Measurements from ENCODE around the gene LIMS2.

LIMS2 gene

GRCh38 chr2:127675331-127676261, at the start of gene LIMS2:
Gene LIMS2, minus strand, starts transcription at chr2:127675530. Its CDS starts 506 bp downstream, at chr2:127675024.
- peaks cover 10% of the 10 kb centered on the region for H3K4me1 Mint-ChIP-seq (ENCODE audit: low read depth)
- DNase-seq = no peak
- H3K27ac Mint-ChIP-seq = no peak within 1 kb of the TSS
- peak within 1 kb of the TSS; percentile 61 for H3K4me3 Mint-ChIP-seq
- peaks cover 69% of the 10 kb centered on the region for H3K27me3 Mint-ChIP-seq
- no peaks in the 10 kb centered on the region for H3K36me3 Mint-ChIP-seq (ENCODE audit: low read depth)
- no peaks in the 10 kb centered on the region for H3K9me3 Mint-ChIP-seq

- Mint-ChIP-seq H3K4me1 (ENCODE audit: low read depth) (peaks cover 11% of the 10 kb centered on the region), H3K27me3 (no peaks in the 10 kb centered on the region), H3K4me3 (no peak overlapping the region), H3K9me3 (no peaks in the 10 kb centered on the region), H3K36me3 (ENCODE audit: low read depth) (peaks cover 89% of the 10 kb centered on the region), H3K27ac (no peak overlapping the region)
- DNase-seq = no peak
Measured at GRCh38 chr2:127722807-127723206, 47.5 kb upstream of the LIMS2 start.

GRCh38 chr2:127721978-127722355, 46.6 kb upstream of the LIMS2 start:
- no peak for DNase-seq
- Mint-ChIP-seq H3K4me3 (no peak overlapping the region), H3K9me3 (no peaks in the 10 kb centered on the region), H3K27me3 (no peaks in the 10 kb centered on the region), H3K4me1 (ENCODE audit: low read depth) (peaks cover 11% of the 10 kb centered on the region), H3K27ac (peak overlapping the region; percentile 78), H3K36me3 (ENCODE audit: low read depth) (peaks cover 88% of the 10 kb centered on the region)

- Mint-ChIP-seq H3K4me1 (ENCODE audit: low read depth) (peaks cover 11% of the 10 kb centered on the region), H3K27ac (peak overlapping the region; percentile 78), H3K9me3 (no peaks in the 10 kb centered on the region), H3K27me3 (no peaks in the 10 kb centered on the region), H3K4me3 (no peak overlapping the region), H3K36me3 (ENCODE audit: low read depth) (peaks cover 88% of the 10 kb centered on the region)
- no peak for DNase-seq
Measured at GRCh38 chr2:127721311-127721977, 46.1 kb upstream of the LIMS2 start.

GRCh38 chr2:127719301-127720218, 44.2 kb upstream of the LIMS2 start:
- Mint-ChIP-seq H3K4me1 (ENCODE audit: low read depth) (peaks cover 11% of the 10 kb centered on the region), H3K36me3 (ENCODE audit: low read depth) (peaks cover 89% of the 10 kb centered on the region), H3K4me3 (no peak overlapping the region), H3K9me3 (no peaks in the 10 kb centered on the region), H3K27me3 (no peaks in the 10 kb centered on the region), H3K27ac (peak overlapping the region; percentile 67)
- no peak for DNase-seq

- no peak overlapping the region for H3K27ac Mint-ChIP-seq
- H3K36me3 Mint-ChIP-seq (ENCODE audit: low read depth) = peaks cover 94% of the 10 kb centered on the region
- no peak overlapping the region for H3K4me3 Mint-ChIP-seq
- no peaks in the 10 kb centered on the region for H3K27me3 Mint-ChIP-seq
- H3K4me1 Mint-ChIP-seq (ENCODE audit: low read depth) = peaks cover 11% of the 10 kb centered on the region
- DNase-seq = no peak
- no peaks in the 10 kb centered on the region for H3K9me3 Mint-ChIP-seq
Measured at GRCh38 chr2:127718271-127718670, 42.9 kb upstream of the LIMS2 start.

- DNase-seq = no peak
- Mint-ChIP-seq H3K4me3 (no peak overlapping the region), H3K27me3 (no peaks in the 10 kb centered on the region), H3K9me3 (no peaks in the 10 kb centered on the region), H3K36me3 (ENCODE audit: low read depth) (peaks cover 91% of the 10 kb centered on the region), H3K4me1 (ENCODE audit: low read depth) (peaks cover 1% of the 10 kb centered on the region), H3K27ac (no peak overlapping the region)
Measured at GRCh38 chr2:127715778-127716449, 40.6 kb upstream of the LIMS2 start.

- Mint-ChIP-seq H3K4me1 (ENCODE audit: low read depth) (peaks cover 1% of the 10 kb centered on the region), H3K4me3 (no peak overlapping the region), H3K9me3 (no peaks in the 10 kb centered on the region), H3K27me3 (no peaks in the 10 kb centered on the region), H3K36me3 (ENCODE audit: low read depth) (peaks cover 91% of the 10 kb centered on the region), H3K27ac (no peak overlapping the region)
- DNase-seq = no peak
Measured at GRCh38 chr2:127713562-127713961, 38.2 kb upstream of the LIMS2 start.

- Mint-ChIP-seq H3K4me3 (no peak overlapping the region), H3K36me3 (ENCODE audit: low read depth) (peaks cover 91% of the 10 kb centered on the region), H3K27me3 (no peaks in the 10 kb centered on the region), H3K27ac (peak overlapping the region; percentile 50), H3K9me3 (no peaks in the 10 kb centered on the region), H3K4me1 (ENCODE audit: low read depth) (no peaks in the 10 kb centered on the region)
- no peak for DNase-seq
Measured at GRCh38 chr2:127712999-127713398, 37.7 kb upstream of the LIMS2 start.

- Mint-ChIP-seq H3K4me1 (ENCODE audit: low read depth) (peaks cover 16% of the 10 kb centered on the region), H3K27me3 (no peaks in the 10 kb centered on the region), H3K9me3 (no peaks in the 10 kb centered on the region), H3K27ac (no peak overlapping the region), H3K36me3 (ENCODE audit: low read depth) (peaks cover 92% of the 10 kb centered on the region), H3K4me3 (no peak overlapping the region)
- no peak for DNase-seq
Measured at GRCh38 chr2:127709336-127709735, 34.0 kb upstream of the LIMS2 start.

- no peak for DNase-seq
- no peaks in the 10 kb centered on the region for H3K27me3 Mint-ChIP-seq
- no peaks in the 10 kb centered on the region for H3K9me3 Mint-ChIP-seq
- H3K4me3 Mint-ChIP-seq = no peak overlapping the region
- H3K4me1 Mint-ChIP-seq (ENCODE audit: low read depth) = peaks cover 26% of the 10 kb centered on the region
- peak overlapping the region; percentile 48 for H3K27ac Mint-ChIP-seq
- H3K36me3 Mint-ChIP-seq (ENCODE audit: low read depth) = peaks cover 90% of the 10 kb centered on the region
Measured at GRCh38 chr2:127707890-127708648, 32.7 kb upstream of the LIMS2 start.

GRCh38 chr2:127706215-127706990, 31.1 kb upstream of the LIMS2 start:
- no peak for DNase-seq
- peaks cover 88% of the 10 kb centered on the region for H3K36me3 Mint-ChIP-seq (ENCODE audit: low read depth)

More at GRCh38 chr2:127706215-127706990, 31.1 kb upstream of the LIMS2 start:
- Mint-ChIP-seq H3K9me3 (no peaks in the 10 kb centered on the region), H3K4me3 (no peak overlapping the region), H3K27me3 (no peaks in the 10 kb centered on the region), H3K27ac (peak overlapping the region; percentile 51), H3K4me1 (ENCODE audit: low read depth) (peaks cover 36% of the 10 kb centered on the region)
